DND-41 (cell line): ENCODE data around the gene THSD7B.

Experiments
- EZH2 ChIP-seq: IDR thresholded peaks from 3 replicates; pipeline ENCODE4 v1.6.1; 2012; ENCODE audit warnings: borderline replicate concordance, low read depth, mild to moderate bottlenecking, moderate library complexity, low read length, inconsistent platforms; ENCODE audit not compliant: severe bottlenecking
- TF ChIP-seq, protein P1 (sequence below): IDR thresholded peaks from 2 replicates; pipeline ENCODE4 v1.5.1; 2012; ENCODE audit warnings: borderline replicate concordance, low read length, moderate library complexity, mild to moderate bottlenecking; ENCODE audit not compliant: poor library complexity, severe bottlenecking; ENCODE audit errors: extremely low read depth

DNA sequence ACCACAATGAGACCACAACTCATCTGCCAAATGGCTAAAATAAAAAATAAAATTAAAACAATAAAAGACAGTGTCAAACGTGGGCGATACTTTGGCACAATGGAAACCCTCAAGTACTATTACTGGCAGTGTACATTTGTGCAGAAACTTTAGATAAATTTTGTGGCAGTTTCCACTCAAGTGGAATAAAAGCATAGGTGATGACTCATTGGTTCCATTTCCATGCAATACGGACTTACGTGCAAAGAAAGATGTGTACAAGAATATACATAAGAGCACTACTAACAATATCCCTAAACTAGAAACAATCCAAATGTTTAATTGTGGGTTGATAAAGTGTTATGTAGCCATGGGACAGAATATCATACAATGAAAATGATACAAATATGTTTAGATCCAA, 940.0 kb downstream of the THSD7B start:
- TF ChIP-seq EZH2: no peak
- TF ChIP-seq, protein P1, sequence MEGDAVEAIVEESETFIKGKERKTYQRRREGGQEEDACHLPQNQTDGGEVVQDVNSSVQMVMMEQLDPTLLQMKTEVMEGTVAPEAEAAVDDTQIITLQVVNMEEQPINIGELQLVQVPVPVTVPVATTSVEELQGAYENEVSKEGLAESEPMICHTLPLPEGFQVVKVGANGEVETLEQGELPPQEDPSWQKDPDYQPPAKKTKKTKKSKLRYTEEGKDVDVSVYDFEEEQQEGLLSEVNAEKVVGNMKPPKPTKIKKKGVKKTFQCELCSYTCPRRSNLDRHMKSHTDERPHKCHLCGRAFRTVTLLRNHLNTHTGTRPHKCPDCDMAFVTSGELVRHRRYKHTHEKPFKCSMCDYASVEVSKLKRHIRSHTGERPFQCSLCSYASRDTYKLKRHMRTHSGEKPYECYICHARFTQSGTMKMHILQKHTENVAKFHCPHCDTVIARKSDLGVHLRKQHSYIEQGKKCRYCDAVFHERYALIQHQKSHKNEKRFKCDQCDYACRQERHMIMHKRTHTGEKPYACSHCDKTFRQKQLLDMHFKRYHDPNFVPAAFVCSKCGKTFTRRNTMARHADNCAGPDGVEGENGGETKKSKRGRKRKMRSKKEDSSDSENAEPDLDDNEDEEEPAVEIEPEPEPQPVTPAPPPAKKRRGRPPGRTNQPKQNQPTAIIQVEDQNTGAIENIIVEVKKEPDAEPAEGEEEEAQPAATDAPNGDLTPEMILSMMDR: no peak
